Common myeloid progenitor, CD34-positive (primary cell): ENCODE measurements around the gene EN1.

Experiments
- CTCF ChIA-PET: fragments of 350-600 bp; sonication (Branson Sonifier 250); formaldehyde crosslinking; loops from one replicate; lab custom pipeline; 2021; ENCODE audit warnings: antibody characterized with exemption; lab: Charles Lee
- POLR2A ChIA-PET: fragments of 350-600 bp; sonication (Branson Sonifier 250); formaldehyde crosslinking; loops from one replicate; lab custom pipeline; 2021; ENCODE audit warnings: antibody characterized with exemption; lab: Charles Lee
- DNase-seq, 3 donors: peaks; one replicate each; pipeline versions ENCODE4 v3.0.0 to v3.0.0-alpha.2; 2013
- H3K27ac ChIP-seq, 2 experiments: 1 replicate in 1 of 2; 2 replicates in 1 of 2; pipeline ENCODE4 v1.7.0; 2013; ENCODE audit warnings: inconsistent platforms in 2 of 2, low read length in 2 of 2, mild to moderate bottlenecking in 2 of 2, low read depth in 1 of 2, moderate library complexity in 1 of 2; ENCODE audit not compliant: severe bottlenecking in 2 of 2, insufficient read depth in 1 of 2, poor library complexity in 1 of 2
- H3K27me3 ChIP-seq, 5 experiments: replicated peaks in 2 of 5; 1 replicate in 3 of 5; 2 replicates in 2 of 5; pipeline versions ENCODE4 v1.6.1 to v1.7.0; 2013; ENCODE audit warnings: low read length in 4 of 5, mild to moderate bottlenecking in 2 of 5, moderate library complexity in 2 of 5, inconsistent platforms in 1 of 5; ENCODE audit not compliant: insufficient read depth in 5 of 5, control insufficient read depth in 4 of 5
- H3K36me3 ChIP-seq, 4 experiments: 1 replicate in 2 of 4; 2 replicates in 2 of 4; pipeline versions ENCODE4 v1.6.1 to v1.7.0; 2013; ENCODE audit warnings: low read length in 3 of 4, control low read depth in 1 of 4, mild to moderate bottlenecking in 1 of 4; ENCODE audit not compliant: control insufficient read depth in 4 of 4, insufficient read depth in 4 of 4
- H3K4me1 ChIP-seq, 4 experiments: 1 replicate in 3 of 4; 2 replicates in 1 of 4; pipeline versions ENCODE4 v1.6.1 to v1.7.1; 2013; ENCODE audit warnings: low read length in 3 of 4, mild to moderate bottlenecking in 3 of 4, control low read depth in 1 of 4, inconsistent platforms in 1 of 4, moderate library complexity in 1 of 4; ENCODE audit not compliant: control insufficient read depth in 4 of 4, insufficient read depth in 4 of 4; ENCODE audit errors: control extremely low read depth in 1 of 4
- H3K4me3 ChIP-seq, 7 experiments: 1 replicate in 4 of 7; 2 replicates in 3 of 7; pipeline versions ENCODE4 v1.5.1 to v1.7.0; 2013; ENCODE audit warnings: mild to moderate bottlenecking in 7 of 7, low read length in 6 of 7, moderate library complexity in 6 of 7, inconsistent platforms in 2 of 7, low read depth in 2 of 7, control low read depth in 1 of 7; ENCODE audit not compliant: insufficient read depth in 4 of 7, control insufficient read depth in 1 of 7; ENCODE audit errors: extremely low read depth in 1 of 7
- H3K9me3 ChIP-seq, 5 experiments: 1 replicate in 4 of 5; 2 replicates in 1 of 5; pipeline versions ENCODE4 v1.6.1 to v1.7.1; 2013; ENCODE audit warnings: low read length in 4 of 5, mild to moderate bottlenecking in 2 of 5, inconsistent platforms in 1 of 5, low read depth in 1 of 5, moderate library complexity in 1 of 5; ENCODE audit not compliant: control insufficient read depth in 4 of 5, insufficient read depth in 2 of 5; ENCODE audit errors: control extremely low read depth in 1 of 5
- WGBS: methylation state at CpG from one replicate; pipeline ENCODE4 v1.1.5; 2013; ENCODE audit not compliant: insufficient coverage; 5-methylcytosine and 5-hydroxymethylcytosine counted together

EN1 gene

DNA sequence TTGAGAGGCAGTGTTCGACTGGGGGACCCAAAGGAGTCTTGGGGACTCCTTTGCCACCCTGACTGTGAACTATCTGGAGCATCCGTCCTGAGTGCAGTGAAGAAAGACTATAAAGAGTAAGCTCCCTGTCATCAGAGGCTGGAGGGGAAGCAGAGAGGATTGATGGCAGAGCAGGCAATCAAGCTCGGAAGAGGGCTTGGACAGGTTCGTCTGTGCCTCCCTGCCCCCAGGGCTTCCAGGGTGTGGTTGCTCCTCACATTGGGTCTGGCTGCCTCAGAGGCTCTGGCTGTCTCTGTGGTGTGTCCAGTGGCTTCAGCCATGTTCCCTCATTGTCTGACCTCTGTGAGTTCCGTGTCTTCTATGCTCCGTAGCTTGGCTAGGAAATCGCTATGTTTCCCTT lies 13.8 kb upstream of the EN1 start:
- WGBS = 66% methylated on average over 4 of the region's 7 CpGs
- H3K4me3 ChIP-seq = no peak overlapping the region
- no peaks in the 10 kb centered on the region for H3K36me3 ChIP-seq
- ChIA-PET CTCF (interaction anchor here (1.1 to 11.8 kb wide), 5 partner anchors 10 to 638 kb away, joined by 3 to 71 read pairs (median 4); no protein-coding TSS in a partner anchor), POLR2A (no interaction called here)
- peaks cover 8 to 87% (median 61%) of the 10 kb centered on the region in 5 experiments for H3K27me3 ChIP-seq
- DNase-seq = no peak
- H3K27ac ChIP-seq = no peak overlapping the region
- H3K4me1 ChIP-seq = peaks cover 0 to 13% (median 4%) of the 10 kb centered on the region in 4 experiments
- peaks cover 0 to 2% (median 0%) of the 10 kb centered on the region in 5 experiments for H3K9me3 ChIP-seq

DNA sequence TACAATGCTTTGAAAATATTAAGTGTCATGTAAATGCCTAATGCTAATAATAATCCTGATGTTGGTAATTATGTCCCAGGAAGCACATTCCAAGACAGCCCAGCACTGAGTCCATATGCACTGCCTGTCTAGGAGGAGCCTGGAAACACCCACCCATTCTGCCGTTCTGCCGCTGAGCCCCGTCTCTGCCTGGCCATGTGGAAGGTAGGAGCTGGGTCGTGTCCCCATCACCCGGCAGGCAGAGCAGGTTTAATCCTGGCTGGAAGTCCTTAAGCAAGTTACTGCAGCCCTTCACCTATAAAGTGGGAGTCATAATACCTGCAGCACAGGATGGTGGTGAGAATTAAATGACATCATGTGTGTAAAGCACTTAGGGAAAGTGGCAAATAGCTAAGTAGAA lies 13.1 kb upstream of the EN1 start:
- ChIA-PET POLR2A (no interaction called here), CTCF (interaction anchor here (1.1 to 11.8 kb wide), 5 partner anchors 10 to 638 kb away, joined by 3 to 71 read pairs (median 4); no protein-coding TSS in a partner anchor)
- no peaks in the 10 kb centered on the region for H3K36me3 ChIP-seq
- no peak overlapping the region for H3K27ac ChIP-seq
- peaks cover 10 to 94% (median 66%) of the 10 kb centered on the region in 5 experiments for H3K27me3 ChIP-seq
- peaks cover 0 to 2% (median 0%) of the 10 kb centered on the region in 5 experiments for H3K9me3 ChIP-seq
- WGBS = 19% methylated on average over 5 of the region's 5 CpGs
- peaks cover 0 to 20% (median 6%) of the 10 kb centered on the region in 4 experiments for H3K4me1 ChIP-seq
- DNase-seq = no peak
- H3K4me3 ChIP-seq = no peak overlapping the region

DNA sequence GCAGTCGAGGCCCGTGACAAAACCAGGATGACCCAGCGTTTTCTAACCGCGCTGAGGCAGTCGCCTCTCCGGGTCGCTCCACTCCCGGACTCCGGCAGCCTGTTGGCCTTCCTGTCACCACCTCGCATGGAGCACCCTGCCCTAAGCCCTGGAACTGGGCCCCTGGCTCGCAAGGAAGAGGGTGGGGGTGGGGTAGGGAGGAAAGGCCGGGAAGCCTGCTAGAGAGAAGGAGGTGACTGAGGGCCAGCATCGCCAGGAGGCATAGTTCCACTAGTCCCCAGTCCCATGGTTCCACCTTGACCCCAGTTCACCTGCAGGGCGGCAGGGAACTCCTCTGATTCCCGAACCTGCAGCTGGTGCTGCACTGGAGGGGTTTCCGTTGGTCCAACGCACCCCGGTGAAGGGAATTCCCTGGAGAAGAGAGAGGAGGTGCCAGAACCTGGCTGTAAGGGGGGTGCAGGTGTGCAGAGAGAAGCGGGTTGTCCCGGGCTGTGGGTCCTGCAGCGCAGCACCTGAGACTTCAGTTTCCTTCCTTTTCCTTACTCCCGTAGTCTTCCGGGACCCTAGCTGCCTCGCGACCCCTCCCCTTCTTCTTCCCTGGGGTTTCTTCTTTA lies 11.8 kb upstream of the EN1 start:
- Histone ChIP-seq H3K4me1 (peaks cover 0 to 24% (median 9%) of the 10 kb centered on the region in 4 experiments), H3K9me3 (peaks cover 0 to 2% (median 0%) of the 10 kb centered on the region in 5 experiments), H3K36me3 (no peaks in the 10 kb centered on the region), H3K4me3 (no peak overlapping the region), H3K27me3 (peaks cover 10 to 100% (median 67%) of the 10 kb centered on the region in 5 experiments), H3K27ac (no peak overlapping the region)
- CTCF ChIA-PET = interaction anchor here (1.3 to 11.8 kb wide), 5 partner anchors 10 to 636 kb away, joined by 4 to 71 read pairs (median 12); no protein-coding TSS in a partner anchor
- POLR2A ChIA-PET = no interaction called here
- DNase-seq = no peak
- WGBS = 1% methylated on average over 16 of the region's 26 CpGs

DNA sequence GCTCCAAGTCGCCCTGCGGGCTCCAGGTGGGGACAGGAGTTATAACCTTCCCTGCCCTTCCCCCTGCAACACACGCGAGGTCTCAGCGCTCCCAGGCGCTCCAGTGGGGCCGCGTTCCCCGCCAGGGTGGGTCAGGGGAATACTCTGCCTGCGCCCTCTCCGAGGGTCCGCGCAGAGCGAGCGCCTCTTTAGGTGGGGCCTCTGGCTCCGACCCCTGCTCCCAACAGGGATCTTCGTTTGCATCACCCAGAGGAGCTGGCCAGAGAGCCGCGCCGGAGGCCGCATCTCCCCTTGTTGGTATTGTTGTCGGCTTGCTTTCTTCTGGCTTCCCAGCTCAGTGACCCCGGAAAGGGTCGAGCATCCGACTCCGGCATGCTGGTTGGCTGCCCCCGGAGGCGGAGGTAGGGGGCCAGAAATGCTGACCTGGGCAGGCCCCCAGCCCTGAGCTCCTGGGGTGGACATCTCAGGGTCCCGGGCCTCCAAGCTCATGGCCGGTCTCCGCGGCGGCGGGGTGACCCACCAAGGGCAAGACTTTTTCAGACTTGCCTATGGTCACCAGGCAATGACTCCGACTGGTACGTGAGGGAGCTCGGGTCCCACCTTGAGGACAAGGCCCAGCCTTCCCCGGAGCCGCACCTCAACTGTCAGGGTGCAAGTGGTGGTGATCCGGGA lies 11.2 kb upstream of the EN1 start:
- H3K4me1 ChIP-seq = peaks cover 0 to 24% (median 9%) of the 10 kb centered on the region in 4 experiments
- ChIA-PET POLR2A (no interaction called here), CTCF (interaction anchor here (1.0 to 11.8 kb wide), 10 partner anchors 10 to 812 kb away, joined by 3 to 71 read pairs (median 4); partner anchors contain the start of gene EN1)
- no peak for DNase-seq
- H3K27ac ChIP-seq = no peak overlapping the region
- WGBS = 5% methylated on average over 38 of the region's 40 CpGs
- peaks cover 10 to 100% (median 70%) of the 10 kb centered on the region in 5 experiments for H3K27me3 ChIP-seq
- H3K4me3 ChIP-seq = no peak overlapping the region
- peaks cover 0 to 2% (median 0%) of the 10 kb centered on the region in 5 experiments for H3K9me3 ChIP-seq
- no peaks in the 10 kb centered on the region for H3K36me3 ChIP-seq

DNA sequence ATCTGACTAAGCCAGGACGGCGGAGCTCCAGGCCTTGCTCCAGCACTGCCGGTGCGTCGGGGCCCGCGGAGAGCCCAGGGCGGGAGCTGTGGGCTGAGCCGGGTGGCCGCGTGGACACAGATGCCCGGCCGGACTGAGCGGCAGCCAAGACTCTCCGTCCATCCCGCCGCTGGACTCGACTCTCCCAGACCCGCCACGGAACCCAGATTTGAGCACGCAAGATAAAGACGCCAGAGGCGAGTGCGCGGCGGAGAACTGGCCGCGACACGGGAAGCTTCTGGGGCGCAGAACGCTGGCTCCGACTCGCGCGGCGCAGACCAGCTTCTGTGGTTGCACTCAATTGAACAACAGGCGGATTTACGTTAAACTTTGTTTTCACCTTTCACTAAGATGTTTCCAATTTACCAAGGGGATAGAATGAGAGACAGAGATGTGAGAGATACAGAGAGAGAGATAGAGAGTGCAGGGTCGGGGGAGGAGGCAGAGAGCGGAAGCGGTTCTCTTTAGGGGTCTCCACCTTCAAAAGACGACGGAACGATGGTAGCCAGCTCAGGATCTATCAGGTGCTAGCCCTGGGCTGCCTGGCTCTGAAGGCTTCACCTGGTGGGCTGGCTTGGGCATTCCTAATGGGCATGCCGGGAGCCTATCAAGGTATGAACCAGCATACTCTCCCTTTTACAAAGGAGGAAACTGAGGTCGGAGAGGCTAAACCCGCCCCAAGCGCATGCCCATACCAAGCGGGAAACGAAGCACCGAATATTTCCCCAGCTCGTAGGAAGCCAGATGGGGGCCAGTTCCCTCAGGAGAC lies 10.4 kb upstream of the EN1 start:
- POLR2A ChIA-PET = no interaction called here
- no peak overlapping the region for H3K27ac ChIP-seq
- WGBS = 1% methylated on average over 43 of the region's 52 CpGs
- H3K27me3 ChIP-seq = peaks cover 10 to 100% (median 73%) of the 10 kb centered on the region in 5 experiments
- H3K4me3 ChIP-seq = no peak overlapping the region
- CTCF ChIA-PET = interaction anchor here (1.0 to 11.8 kb wide), 9 partner anchors 9 to 811 kb away, joined by 3 to 71 read pairs (median 4); partner anchors contain the start of gene EN1
- H3K4me1 ChIP-seq = peaks cover 0 to 24% (median 9%) of the 10 kb centered on the region in 4 experiments
- peaks cover 0 to 2% (median 0%) of the 10 kb centered on the region in 5 experiments for H3K9me3 ChIP-seq
- DNase-seq = peak in 2 of 3 donors; percentile 44 to 45
- H3K36me3 ChIP-seq = no peaks in the 10 kb centered on the region

DNA sequence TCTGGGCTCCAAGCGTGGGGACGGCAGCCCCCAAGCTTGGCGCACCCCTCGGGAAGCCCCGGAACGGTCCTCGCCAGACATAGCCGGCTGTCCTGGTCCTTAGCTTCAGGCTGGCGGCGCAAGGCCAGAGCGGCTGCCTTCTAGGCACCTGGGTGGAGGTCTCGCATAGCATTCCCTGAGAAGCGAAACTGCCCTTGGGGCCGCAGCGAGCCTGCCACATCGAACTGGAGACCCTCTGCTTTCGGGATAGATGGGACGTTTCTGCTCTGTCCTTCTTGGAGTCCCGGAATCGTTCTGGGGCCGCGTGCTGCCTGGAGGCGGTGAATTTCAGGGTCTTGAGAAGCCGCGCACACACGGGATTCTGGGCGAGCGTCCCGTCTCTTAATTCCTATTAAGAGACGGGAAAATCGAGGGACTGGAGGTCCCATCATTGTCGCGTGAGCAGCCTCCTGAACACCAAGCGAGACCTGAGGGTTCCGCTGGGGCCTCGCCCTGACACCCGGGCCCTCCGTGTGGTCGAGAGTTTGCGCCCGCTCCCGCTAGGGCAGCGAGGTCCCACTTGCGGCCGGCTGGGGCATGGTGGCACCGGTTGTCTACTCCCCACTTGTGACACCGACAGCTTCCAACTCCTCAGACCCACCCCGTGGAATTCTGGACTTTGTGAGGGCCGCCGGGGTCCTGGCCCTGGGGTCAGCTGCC lies 9.7 kb upstream of the EN1 start:
- 4% methylated on average over 48 of the region's 50 CpGs for WGBS
- Histone ChIP-seq H3K36me3 (no peaks in the 10 kb centered on the region), H3K4me3 (no peak overlapping the region), H3K27ac (no peak overlapping the region), H3K9me3 (peaks cover 0 to 2% (median 0%) of the 10 kb centered on the region in 5 experiments), H3K4me1 (peaks cover 0 to 24% (median 10%) of the 10 kb centered on the region in 4 experiments), H3K27me3 (peaks cover 13 to 100% (median 73%) of the 10 kb centered on the region in 5 experiments)
- ChIA-PET POLR2A (no interaction called here), CTCF (interaction anchor here (1.0 to 11.8 kb wide), 6 partner anchors 8 to 640 kb away, joined by 3 to 71 read pairs (median 8); partner anchors contain the start of gene EN1)
- no peak for DNase-seq
